CD4-positive, alpha-beta T cell treated with Interleukin-6 for 4 hours (primary cell): ENCODE measurements around the gene PRRT1B.
"Not testable (repeated sequence)": the region's sequence is repeated elsewhere in the genome, so short reads cannot be mapped to it uniquely, and the experiment has no call there.

Experiments
- DNase-seq: peaks from one replicate; pipeline ENCODE4 v3.0.0-alpha.2; 2020; ENCODE audit warnings: mixed read lengths

PRRT1B gene

GRCh38 chr9:131545003-131545785 is at the start of gene PRRT1B:
Gene PRRT1B, plus strand, starts transcription at chr9:131545523. Its CDS starts 93 bp downstream, at chr9:131545616.
- DNase-seq, result no peak

DNA sequence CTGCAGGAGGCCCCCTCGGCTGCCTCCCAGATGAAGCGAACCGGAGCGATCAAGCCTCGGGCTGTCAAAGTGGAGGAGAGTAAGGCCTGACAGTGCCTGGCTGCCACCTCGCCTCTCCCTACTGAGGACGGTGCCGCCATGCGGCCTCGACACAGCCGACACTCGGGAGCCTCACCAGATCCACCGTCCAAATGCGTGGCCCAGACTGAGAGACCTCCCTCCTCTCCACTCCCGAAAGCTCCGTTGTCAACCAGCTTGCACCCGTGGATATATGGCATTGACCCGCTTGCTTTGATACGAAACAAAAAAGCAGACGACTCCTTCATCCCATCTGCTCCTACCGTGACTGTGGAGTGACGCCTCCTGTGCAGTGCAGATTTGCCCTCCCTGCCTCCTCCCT is 49.5 kb upstream of the PRRT1B start:
- no peak for DNase-seq

DNA sequence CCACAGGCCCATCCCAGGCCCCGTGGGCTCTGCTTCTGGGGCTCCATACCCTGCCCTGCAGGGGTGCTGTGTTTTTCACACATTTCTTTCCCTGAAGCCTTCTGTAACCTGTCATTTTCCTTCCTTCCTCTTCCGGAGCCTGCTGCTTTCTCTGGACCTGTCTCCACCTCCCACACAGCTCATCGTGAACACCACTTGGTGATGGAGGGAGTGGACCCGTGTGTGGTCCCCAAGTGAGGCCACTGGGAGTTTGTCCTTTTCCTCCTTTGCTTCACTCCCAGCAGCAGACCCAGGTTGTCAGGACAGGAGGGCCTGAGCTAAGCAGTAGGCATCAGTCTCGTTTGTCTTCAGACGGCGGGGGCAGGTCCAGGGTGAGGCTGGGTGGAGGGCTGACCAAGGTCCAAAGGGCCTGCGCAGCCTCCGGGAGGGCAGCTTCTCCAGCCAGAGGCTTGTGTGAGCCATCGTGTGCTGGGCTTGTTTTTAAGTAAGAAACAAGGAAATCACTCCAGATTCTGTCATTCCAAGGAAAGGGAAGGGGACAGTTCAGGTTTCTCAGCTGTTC is 48.4 kb upstream of the PRRT1B start:
- no peak for DNase-seq

DNA sequence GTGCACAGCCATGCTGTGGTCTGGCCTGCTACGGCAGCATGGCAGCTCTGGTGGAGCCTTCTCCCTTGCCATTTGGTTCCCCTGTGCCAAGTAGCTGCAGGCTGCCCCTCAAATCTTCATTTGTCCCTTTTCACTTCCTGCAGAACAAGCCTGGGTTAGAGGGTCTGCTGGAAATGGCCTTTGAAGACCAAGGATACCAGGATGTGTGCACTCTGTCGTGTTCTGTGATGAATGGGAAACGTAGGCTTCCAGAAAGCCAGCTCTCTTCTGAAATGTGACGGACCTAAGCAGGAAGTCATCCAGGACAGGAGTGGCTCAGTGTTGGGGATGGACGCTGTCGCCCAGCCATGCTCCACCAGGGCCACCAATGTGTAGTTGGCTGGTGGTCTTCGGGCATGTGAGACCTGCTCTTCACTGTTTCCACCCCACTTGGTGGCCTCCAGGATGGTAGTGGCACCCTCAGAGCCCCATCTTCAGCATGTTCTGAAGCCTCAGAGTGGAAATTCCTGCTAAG is 46.0 kb upstream of the PRRT1B start:
- DNase-seq, result no peak

DNA sequence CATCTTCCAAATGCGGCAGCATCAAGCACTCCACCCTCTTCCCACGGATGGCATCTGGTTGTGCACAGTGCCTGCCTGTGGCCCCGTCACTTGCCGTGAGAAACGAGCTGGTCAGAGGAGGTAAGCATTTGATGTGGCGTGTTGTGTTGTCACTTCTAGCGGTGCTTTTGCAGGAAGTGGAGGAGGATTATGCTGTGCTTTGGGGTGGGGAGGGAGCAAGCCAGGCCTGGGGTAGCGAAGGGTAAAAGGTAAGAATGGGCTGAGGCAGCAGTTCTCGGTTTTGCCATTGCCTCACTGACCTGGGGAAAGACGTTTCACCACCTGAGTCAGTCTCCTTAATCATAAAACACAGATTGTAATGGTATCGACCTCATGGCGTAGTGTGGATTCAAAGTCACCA is 44.9 kb upstream of the PRRT1B start:
- peak; percentile 85 for DNase-seq

DNA sequence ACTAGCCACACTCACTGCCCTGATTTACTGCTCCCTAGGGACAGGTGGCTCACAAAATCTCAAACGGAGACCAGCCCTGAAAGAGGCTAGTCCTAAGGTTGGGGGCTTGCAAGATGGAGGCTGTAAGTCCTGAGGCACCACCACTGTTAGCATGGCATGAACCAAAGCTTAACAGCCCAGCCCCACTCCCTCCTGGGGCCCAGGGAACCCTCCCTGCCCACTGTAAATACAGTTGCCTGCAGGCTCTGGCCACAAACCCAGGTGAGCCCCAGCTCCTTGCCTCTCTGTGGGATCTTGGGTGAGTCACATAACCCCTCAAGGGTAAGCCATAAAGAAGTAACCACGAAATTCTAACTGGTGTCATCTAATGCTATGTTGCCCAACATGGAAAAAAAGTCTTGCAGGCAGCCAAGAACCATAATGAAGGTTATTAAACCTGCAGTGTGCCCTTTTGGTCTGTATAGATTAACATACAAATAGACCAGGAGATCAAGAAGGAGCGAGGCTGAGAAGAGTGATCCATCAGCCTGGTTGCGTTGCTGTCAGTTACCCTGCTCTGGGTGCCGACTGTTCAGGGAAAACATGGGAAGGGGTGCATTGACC is 44.3 kb upstream of the PRRT1B start:
- DNase-seq, result peak; percentile 73

DNA sequence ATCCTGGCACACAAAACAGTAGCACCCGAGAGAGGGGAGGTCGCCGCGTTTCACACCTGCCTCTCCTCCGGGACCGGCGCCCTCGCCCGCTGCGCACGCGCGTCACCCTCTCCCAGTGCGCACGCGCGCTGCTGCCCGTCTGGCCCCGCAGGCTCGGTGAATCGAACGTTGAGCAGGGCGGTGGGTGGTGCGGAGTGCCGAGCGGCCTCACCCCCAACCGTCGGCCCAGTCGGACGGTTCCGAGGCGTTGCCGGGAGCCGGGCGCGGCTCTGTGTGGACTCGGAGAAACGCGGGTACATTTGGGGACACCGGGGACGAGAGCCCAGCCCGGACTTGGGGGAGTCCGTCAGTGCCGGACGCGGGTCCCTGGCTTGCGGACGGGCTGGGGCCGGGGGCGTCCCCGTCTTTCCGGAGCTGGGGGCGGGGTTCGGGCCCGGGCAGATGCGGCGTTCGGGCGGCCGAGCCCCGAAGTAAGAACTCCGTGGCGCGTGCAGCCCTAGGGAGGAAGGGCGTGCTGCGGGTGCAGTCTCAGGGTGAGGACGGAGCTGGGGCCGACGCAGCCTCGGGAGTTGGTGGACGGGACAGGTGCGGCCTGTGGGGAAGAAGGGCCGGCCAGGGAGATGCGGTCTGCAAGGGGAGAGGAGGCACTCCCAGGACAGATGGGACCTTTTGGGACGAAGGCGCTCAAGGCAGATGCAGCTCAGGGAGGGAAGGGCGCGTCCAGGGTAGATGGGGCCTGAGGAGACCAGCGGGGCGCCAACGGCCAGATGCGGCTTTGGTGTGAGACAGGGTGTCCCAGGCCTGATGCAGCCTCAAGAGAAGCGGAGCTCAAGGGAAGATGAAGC is 42.3 kb upstream of the PRRT1B start, which contains the start of gene POMT1:
Gene POMT1, plus strand, starts transcription at position 138 of the 845 bp plus-strand sequence. CDS start 1,301 bp downstream, outside the sequence.
- DNase-seq, result peak; percentile 92

- peak; percentile 65 for DNase-seq
These were observed 41.5 kb upstream of the PRRT1B start for GRCh38 chr9:131503626-131504465.

- no peak for DNase-seq
These were observed 40.3 kb upstream of the PRRT1B start for GRCh38 chr9:131505012-131505411.

GRCh38 chr9:131511416-131511815 is 33.9 kb upstream of the PRRT1B start:
- DNase-seq, result no peak

GRCh38 chr9:131511880-131512279 is 33.4 kb upstream of the PRRT1B start:
- DNase-seq, result no peak

DNA sequence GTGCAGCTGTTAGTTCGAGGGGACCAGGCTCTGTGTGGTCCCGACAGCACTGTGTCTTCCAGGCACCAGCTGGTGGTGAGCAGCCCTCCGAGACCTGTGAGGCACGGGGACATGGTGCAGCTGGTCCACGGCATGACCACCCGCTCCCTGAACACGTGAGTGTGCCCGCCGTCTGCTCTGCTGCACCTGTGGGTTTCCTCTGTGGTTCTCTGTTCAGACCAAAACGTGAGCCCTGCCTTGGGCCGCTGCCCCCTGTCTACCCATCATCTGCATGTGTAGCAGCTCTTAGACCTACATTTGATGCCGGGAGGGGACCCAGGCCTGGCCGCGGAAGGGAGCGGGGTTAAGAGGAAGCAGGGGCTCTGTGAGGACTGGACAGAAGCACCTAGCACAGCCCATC is 32.1 kb upstream of the PRRT1B start:
- no peak for DNase-seq

GRCh38 chr9:131515559-131516031 is 29.7 kb upstream of the PRRT1B start:
- not testable (repeated sequence) for DNase-seq

DNA sequence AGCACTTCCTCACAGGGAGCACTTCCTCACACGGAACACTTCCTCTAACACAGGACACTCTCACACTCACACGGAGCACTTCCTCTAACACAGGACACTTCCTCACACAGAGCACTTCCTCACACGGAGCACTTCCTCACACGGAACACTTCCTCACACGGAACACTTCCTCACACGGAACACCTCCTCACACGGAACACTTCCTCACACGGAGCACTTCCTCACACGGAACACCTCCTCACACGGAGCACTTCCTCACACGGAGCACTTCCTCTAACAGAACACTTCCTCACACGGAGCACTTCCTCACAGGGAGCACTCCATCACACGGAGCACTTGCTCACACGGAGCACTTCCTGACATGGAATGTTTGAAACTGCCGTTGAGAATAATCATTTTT is 29.2 kb upstream of the PRRT1B start:
- no peak for DNase-seq

DNA sequence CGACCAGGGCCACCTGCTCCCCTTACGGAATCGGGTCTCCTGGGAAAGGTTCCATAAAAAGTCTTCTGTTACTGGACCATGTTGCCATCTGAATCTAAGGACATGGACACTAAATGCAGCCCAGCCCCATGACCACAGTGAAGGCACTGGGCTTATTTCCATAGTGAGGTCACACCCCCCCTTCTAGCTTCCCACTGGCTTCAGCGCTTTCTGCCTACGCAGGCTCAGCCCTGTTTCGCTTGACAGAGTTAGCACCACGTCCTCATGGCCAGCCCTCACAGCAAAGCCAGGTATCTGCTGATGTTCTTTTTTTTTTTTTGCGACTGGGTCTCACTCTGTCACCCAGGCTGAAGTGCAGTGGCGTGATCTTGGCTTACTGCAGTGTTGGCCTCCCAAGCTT is 28.4 kb upstream of the PRRT1B start:
- DNase-seq, result no peak

DNA sequence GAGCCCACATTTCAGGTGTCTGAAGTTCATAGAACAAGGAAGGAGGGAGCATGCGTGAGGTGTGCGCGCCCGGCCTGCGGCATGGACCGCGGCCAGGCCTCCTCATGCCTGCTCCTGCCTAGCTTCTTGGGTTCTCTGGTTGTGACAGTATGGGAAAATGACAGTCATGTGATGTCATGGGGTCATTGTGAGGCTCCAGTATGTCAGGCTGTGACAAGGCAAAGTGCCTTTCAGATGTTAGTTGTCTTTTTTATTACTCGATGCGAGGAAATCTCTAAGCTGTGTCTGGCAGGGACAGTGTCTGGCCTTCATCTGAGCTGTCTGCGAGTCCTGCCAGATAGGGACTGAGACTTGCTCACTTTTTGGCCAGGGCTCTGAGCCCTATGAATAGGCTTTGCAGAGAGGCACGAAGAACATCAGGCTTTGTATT is 27.5 kb upstream of the PRRT1B start:
- DNase-seq, result no peak

DNA sequence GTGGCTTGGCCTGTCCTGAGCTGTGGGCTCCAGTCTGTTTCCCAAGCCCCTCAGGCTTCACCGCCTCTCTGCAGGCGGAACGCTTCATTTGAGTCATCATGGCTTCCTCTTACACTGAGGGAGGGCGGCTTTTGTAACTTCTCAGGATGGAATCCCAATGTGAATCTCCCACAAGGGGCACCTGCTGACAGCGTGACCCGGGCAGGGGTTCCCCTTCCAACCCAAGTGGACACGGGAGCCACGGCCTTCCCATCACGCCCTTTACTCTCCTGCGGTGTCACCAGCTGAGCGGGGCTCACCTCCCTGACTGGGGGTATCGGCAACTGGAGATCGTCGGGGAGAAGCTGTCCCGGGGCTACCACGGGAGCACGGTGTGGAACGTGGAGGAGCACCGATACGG is 26.8 kb upstream of the PRRT1B start:
- DNase-seq, result no peak

GRCh38 chr9:131520503-131520902 is 24.8 kb upstream of the PRRT1B start:
- no peak for DNase-seq

GRCh38 chr9:131521203-131521602 is 24.1 kb upstream of the PRRT1B start:
- no peak for DNase-seq

DNA sequence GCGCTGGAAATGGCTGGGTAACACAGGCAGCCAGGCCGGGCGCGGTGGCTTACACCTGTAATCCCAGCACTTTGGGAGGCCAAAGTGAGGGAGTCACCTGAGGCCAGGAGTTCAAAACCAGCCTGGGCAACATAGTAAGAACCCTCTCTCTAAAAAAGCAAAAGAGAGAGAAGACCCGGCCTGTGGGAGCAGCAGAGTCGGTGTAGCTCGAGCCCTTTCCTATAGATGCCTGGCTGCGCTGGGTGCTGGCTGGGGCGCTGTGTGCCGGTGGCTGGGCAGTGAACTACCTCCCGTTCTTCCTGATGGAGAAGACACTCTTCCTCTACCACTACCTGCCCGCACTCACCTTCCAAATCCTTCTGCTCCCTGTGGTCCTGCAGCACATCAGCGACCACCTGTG is 23.5 kb upstream of the PRRT1B start:
- DNase-seq, result no peak

- DNase-seq, result no peak
These were observed 22.9 kb upstream of the PRRT1B start for GRCh38 chr9:131522257-131523085.
